ENCODE results near the gene CACNA1D.

DNA sequence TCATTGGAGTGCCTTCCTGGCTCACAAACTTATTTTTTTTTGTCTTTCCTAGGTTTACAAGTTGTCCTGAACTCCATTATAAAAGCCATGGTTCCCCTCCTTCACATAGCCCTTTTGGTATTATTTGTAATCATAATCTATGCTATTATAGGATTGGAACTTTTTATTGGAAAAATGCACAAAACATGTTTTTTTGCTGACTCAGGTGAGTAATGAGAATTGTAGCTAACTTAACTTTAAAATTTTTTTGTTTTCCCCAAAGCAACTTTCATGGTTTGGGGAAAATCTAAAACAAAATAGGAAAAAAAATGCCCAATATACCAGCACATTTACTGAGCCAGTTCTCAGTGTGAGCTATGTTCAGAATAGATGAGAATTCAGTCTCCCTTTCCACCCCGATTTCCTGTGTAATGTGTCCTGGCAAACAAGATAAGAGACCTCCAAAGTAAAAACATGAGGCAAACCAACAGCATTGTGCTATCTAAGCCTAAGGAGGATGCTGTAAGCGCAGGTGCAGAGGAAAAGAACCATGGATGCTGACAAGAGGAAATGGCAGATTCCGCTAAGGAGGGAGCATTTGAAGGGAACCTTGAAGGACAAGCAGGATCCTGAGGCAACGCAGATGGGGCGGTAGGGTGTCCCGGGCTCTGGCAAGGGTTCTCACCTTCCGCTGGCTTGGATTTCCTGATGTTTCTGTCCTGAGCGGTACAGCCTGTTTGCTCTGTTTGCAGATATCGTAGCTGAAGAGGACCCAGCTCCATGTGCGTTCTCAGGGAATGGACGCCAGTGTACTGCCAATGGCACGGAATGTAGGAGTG is 171.4 kb downstream of the CACNA1D start:
- no peak for TF ChIP-seq GATA3 (IDR thresholded peaks at IDR 0.05; ENCODE audit: low read depth, low read length)
- no peak for TF ChIP-seq GATA2 (IDR thresholded peaks at IDR 0.05; ENCODE audit: low read depth, low read length)

Data from SH-SY5Y (cell line).